Skeletal muscle satellite cell (primary cell): Measurements from ENCODE around the gene SH2D1B.
"Not testable (repeated sequence)": the region's sequence is repeated elsewhere in the genome, so short reads cannot be mapped to it uniquely, and the experiment has no call there.

Source experiments
- H3K27me3 ChIP-seq: 2 replicates; pipeline ENCODE4 v1.7.0; 2013; ENCODE audit warnings: low read length; ENCODE audit not compliant: control insufficient read depth, insufficient read depth
- H3K36me3 ChIP-seq: 2 replicates; pipeline ENCODE4 v1.7.0; 2013; ENCODE audit warnings: mild to moderate bottlenecking, control low read depth, low read length; ENCODE audit not compliant: insufficient read depth
- H3K4me1 ChIP-seq: 2 replicates; pipeline ENCODE4 v1.7.0; 2013; ENCODE audit warnings: low read length; ENCODE audit not compliant: control insufficient read depth, insufficient read depth
- H3K4me2 ChIP-seq: 2 replicates; pipeline ENCODE4 v1.7.0; 2013; ENCODE audit warnings: mild to moderate bottlenecking, low read length
- H3K4me3 ChIP-seq: 2 replicates; pipeline ENCODE4 v1.7.0; 2013; ENCODE audit warnings: low read length
- H3K9ac ChIP-seq: 2 replicates; pipeline ENCODE4 v1.7.0; 2013; ENCODE audit warnings: mild to moderate bottlenecking, low read depth, low read length, moderate library complexity
- H3K9me3 ChIP-seq: replicated peaks from 2 replicates; pipeline ENCODE4 v1.7.0; 2013; ENCODE audit warnings: mild to moderate bottlenecking, control low read depth, low read length

The SH2D1B gene

DNA sequence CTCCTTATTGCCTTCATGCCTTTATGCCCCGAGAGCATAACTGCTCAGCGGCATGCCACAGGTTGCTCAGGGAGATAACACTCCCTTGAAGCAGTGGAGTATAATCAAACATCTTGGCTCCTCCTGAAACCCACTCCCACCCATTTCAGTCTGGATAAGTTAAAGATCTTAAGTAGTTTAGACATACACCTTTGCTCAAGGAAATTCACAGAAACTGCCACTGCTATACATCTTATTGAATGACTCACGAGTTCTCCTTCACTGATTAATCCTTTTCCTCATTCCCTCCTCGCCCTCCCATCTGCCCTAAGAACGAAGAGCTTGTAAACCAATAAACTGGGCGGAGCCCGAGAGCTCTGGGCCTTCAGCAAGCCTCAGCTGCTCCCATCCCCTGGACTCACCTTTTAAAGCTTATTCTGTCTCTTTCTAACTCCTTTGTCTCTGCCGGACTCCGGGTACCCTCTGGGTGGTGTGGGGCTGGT lies 7.6 kb upstream of the SH2D1B start:
- not testable (repeated sequence) for H3K4me2 ChIP-seq, H3K36me3 ChIP-seq, H3K4me1 ChIP-seq, H3K27me3 ChIP-seq, H3K9ac ChIP-seq, H3K9me3 ChIP-seq, H3K4me3 ChIP-seq

DNA sequence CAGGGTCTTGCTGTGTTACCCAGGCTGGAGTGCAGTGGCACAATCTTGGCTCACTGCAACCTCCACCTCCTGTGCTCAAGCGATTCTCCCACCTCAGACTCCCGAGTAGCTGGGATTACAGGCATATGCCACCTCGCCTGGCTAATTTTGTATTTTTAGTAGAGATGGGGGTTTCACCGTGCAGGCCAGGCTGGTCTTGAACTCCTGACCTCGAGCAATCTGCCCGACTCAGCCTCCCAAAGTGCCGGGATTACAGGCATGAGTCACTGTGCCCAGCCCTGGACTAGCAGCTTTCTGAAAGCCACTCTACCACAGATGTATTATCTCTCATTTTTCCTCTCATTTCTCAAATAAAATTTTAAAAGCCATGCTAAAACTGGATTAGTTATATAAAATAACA lies 6.6 kb upstream of the SH2D1B start:
- not testable (repeated sequence) for H3K4me2 ChIP-seq, H3K4me3 ChIP-seq, H3K9ac ChIP-seq, H3K9me3 ChIP-seq, H3K36me3 ChIP-seq, H3K4me1 ChIP-seq, H3K27me3 ChIP-seq

DNA sequence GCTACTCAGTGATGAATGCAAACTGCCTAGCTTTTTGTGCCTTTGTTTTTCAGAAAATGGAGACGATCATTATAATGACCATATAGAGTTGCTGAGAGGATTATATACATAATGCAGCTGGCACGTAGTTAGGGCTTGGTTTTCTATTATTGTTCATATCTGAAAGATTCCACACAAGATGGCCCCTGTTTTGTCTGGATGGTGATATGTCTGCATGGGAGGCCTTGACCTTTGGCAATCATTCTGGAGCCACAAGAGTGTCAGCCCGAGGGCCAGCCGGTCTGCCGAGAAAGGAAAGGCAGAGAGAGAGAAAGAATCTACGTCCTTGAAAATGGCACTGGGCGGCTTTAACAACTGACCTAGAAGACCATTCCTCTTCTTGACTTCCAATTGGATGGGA lies 5.7 kb upstream of the SH2D1B start:
- Histone ChIP-seq H3K4me3 (no peak overlapping the region), H3K27me3 (no peaks in the 10 kb centered on the region), H3K4me1 (peaks cover 4% of the 10 kb centered on the region), H3K36me3 (no peaks in the 10 kb centered on the region), H3K9ac (no peak overlapping the region), H3K4me2 (no peak overlapping the region), H3K9me3 (no peaks in the 10 kb centered on the region)

DNA sequence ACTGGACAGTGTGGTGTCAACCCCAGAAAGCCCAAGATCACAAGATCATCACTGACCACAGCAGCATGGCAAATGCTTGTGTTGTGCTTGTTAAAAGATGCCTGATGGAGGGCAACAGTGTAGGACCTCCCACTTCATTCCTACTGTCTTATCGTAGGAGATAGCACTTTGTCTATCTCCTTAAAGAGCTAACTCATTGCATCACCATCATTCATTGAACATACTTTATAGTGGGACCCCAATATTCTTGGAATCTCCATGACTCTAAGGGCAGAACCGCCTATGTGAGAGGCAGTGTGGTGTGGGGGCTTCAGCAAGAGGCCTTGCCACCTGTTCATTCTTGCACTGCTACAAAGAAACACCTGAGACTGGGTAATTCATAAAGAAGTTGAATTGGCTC lies 5.0 kb upstream of the SH2D1B start:
- Histone ChIP-seq H3K27me3 (no peaks in the 10 kb centered on the region), H3K36me3 (no peaks in the 10 kb centered on the region), H3K4me1 (peaks cover 4% of the 10 kb centered on the region), H3K4me2 (no peak overlapping the region), H3K4me3 (no peak overlapping the region), H3K9me3 (no peaks in the 10 kb centered on the region), H3K9ac (no peak overlapping the region)

DNA sequence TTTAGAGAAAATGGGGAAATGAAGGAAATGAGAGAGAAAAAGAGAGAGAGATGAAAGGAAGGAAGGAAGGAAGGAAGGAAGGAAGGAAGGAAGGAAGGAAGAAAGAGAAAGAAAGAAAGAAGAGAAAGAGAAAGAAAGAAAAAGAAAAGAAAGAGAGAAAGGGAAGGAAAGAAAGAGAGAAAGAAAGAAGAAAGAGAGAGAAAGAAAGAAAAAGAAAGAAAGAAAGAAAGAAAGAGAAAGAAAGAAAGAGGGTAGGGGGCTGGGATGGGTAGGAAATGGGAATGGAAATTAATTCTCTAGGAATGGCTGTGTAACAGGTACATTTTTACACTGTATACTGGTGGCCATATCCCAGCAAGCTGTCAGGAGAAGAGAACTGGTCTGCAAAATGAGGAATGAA lies 4.3 kb upstream of the SH2D1B start:
- Histone ChIP-seq H3K4me2 (no peak overlapping the region), H3K4me1 (peaks cover 4% of the 10 kb centered on the region), H3K9me3 (no peaks in the 10 kb centered on the region), H3K27me3 (no peaks in the 10 kb centered on the region), H3K9ac (no peak overlapping the region), H3K36me3 (no peaks in the 10 kb centered on the region), H3K4me3 (no peak overlapping the region)

DNA sequence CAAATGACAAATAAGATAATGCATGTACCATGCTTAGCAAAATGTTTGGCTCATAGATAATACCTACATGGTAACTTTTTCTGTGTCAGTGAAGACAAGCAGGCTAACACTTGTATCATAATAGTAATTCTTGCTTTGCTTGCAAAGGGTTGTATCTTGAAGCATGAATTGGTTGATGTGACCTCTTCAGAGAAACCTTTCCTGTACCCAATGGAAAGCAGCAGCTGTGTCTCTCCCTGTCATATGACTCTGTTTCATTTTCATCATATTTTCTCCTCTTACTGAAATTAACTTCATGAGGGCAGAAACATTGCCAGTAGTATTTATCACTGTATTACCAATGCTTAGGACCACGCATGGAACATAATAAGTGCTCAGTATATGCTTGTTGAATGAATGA lies 4.4 kb downstream of the SH2D1B start:
- no peak overlapping the region for H3K4me3 ChIP-seq
- H3K9ac ChIP-seq: no peak overlapping the region
- H3K36me3 ChIP-seq: no peaks in the 10 kb centered on the region
- no peaks in the 10 kb centered on the region for H3K9me3 ChIP-seq
- H3K4me1 ChIP-seq: peaks cover 32% of the 10 kb centered on the region
- H3K27me3 ChIP-seq: no peaks in the 10 kb centered on the region
- H3K4me2 ChIP-seq: no peak overlapping the region

DNA sequence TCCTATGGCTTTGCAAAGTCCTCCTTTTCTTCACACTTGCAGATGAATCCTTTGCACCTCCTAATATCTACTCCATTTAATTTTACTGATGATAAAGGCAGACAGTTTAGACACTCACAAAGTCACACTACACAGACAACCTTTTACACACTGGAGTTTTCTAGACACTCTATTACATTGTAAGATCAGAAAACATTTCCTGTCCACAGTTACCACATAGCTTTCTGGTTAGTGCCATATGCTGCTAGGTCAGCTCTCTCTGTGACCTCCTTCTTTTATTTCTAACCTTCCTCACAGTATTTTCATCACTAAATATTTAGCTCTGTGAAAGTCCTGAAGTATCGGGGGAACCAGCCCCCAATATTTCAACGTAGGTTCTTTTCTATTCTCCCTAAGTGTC lies 5.1 kb downstream of the SH2D1B start:
- no peak overlapping the region for H3K4me3 ChIP-seq
- H3K4me1 ChIP-seq: peaks cover 32% of the 10 kb centered on the region
- no peak overlapping the region for H3K4me2 ChIP-seq
- no peaks in the 10 kb centered on the region for H3K9me3 ChIP-seq
- H3K9ac ChIP-seq: no peak overlapping the region
- H3K27me3 ChIP-seq: no peaks in the 10 kb centered on the region
- no peaks in the 10 kb centered on the region for H3K36me3 ChIP-seq

DNA sequence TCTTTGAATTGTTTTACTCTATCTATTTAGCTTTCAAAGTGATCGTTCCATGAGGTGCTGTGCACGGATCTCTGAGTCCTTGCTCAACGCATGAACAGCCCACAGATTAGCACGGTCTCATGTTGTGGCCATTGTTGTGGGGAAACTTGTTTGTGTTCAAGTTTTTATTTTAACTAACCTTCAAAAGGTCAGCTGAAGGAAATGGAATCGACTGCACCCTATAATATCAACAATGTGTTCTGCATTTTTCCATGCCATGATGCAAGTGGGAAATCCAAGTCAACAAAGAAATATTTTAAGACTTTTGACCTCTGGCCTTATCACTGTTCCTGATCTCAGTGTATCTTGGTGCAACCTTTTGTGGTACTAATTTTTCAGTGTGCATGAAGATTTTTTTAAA lies 6.1 kb downstream of the SH2D1B start:
- Histone ChIP-seq H3K36me3 (no peaks in the 10 kb centered on the region), H3K4me3 (no peak overlapping the region), H3K9me3 (no peaks in the 10 kb centered on the region), H3K27me3 (no peaks in the 10 kb centered on the region), H3K4me1 (peaks cover 32% of the 10 kb centered on the region), H3K4me2 (peak overlapping the region; percentile 26), H3K9ac (no peak overlapping the region)

DNA sequence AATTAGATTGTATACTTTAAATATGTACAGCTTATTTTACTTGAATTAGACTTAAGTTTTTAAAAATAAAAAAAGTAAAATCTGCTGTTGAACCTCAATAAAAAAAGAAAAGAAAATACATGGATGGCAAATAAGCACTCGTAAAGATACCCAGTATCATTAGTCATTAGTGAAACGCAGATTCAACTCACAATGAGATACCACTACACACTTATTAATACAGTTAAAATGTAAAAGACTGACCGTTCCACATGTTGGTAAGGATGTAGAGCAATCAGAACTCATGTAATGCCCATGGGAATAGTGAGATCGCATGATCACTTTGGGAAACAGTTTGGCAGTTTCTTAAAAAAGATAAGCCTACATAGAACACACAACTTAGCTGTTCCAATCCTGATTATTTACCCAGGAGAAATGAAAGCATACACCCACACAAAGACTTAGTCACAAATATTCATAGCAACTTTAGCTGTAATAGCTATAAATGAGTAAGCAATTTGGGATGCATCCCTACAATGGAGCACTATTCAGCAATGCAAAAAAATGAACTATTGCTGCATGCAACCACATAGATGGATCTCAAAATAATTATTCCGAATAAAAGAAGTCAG lies 7.3 kb downstream of the SH2D1B start:
- H3K9ac ChIP-seq: peak overlapping the region; percentile 30
- no peaks in the 10 kb centered on the region for H3K36me3 ChIP-seq
- peaks cover 32% of the 10 kb centered on the region for H3K4me1 ChIP-seq
- H3K9me3 ChIP-seq: no peaks in the 10 kb centered on the region
- H3K4me2 ChIP-seq: peak overlapping the region; percentile 75
- peak overlapping the region; percentile 56 for H3K4me3 ChIP-seq
- no peaks in the 10 kb centered on the region for H3K27me3 ChIP-seq

DNA sequence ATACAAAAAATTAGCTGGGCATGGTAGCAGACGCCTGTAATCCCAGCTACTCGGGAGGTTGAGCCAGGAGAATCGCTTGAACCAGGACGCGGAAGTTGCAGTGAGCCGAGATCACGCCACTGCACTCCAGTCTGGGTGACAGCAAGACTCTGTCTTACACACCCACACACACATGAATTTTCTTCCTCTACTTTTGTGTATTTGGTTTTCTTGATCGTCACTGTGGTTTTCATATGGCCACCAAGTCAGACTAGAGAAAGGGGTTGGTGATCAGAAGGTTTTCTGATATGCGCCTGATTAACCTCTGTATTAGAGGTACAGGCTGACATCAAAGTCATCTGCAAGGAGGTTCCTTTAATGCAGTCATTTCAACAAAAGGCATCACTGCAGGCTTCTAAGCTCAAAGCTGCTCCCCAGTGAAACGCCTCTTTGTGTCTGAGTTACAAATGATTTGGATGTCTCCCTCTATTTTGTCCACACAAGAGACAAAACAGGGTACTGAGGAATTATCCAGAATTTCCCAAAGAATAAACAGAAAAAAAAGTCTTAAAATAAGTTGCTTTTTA lies 11.1 kb downstream of the SH2D1B start:
- peaks cover 18% of the 10 kb centered on the region for H3K27me3 ChIP-seq
- no peak overlapping the region for H3K4me2 ChIP-seq
- H3K4me3 ChIP-seq: no peak overlapping the region
- peaks cover 24% of the 10 kb centered on the region for H3K4me1 ChIP-seq
- H3K36me3 ChIP-seq: no peaks in the 10 kb centered on the region
- no peaks in the 10 kb centered on the region for H3K9me3 ChIP-seq
- no peak overlapping the region for H3K9ac ChIP-seq

DNA sequence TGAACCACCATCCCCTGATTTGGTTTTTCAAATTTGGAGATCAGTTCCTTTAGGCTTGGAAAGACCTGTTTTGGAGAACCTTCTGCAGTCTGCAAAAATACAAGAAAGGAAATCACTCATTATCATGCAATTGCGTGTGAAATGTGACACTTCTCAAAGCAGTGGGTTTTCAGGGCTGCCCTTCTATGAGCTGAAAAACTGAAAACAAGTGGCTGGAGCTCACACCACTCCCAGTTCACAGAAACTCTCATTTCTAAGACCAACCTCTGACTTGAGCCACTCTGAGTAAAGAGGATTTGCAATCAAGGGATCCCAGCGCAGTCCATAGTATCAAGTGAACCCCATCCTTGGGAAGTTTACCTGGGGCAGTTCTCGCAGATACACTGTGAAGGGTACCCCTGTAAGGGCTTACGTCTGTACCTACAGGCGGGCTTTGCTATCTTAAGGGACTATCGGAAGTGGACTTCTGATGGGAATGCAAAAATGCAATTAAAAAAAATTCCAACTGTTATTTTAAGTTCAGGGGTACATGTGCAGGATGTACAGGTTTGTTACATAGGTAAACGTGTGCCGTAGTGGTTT lies 12.8 kb downstream of the SH2D1B start:
- Histone ChIP-seq H3K4me2 (no peak overlapping the region), H3K36me3 (no peaks in the 10 kb centered on the region), H3K4me1 (peaks cover 10% of the 10 kb centered on the region), H3K27me3 (peaks cover 18% of the 10 kb centered on the region), H3K9me3 (no peaks in the 10 kb centered on the region), H3K9ac (no peak overlapping the region), H3K4me3 (no peak overlapping the region)

DNA sequence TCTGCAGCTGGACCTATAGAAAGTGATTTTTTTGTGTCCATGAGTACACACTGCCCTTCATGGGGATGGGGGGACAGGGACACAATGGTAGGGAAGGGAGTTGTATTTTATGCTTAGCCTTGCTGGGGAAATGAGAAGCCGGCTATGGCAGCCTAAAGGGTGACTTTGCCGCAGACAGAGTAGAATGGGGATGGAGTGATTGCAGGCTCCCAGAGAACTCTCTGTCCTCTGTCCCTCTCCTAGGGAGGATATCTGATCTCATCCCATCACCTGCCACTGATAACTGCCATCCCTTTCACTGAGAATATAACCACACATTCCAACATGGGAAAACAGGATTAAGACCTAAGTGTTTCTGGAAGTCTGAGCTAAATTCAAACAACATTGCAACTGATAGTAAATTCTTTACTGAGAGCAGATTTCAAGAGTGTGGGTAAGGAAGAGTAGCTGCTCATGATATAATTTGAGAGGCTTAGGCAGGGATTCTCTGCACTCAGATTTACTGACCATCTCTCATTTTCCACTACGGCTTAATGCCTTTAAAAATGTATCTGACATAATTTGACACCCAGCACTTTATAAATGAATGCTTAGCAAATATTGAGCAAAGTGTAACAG lies 13.9 kb downstream of the SH2D1B start:
- H3K9ac ChIP-seq: no peak overlapping the region
- peaks cover 18% of the 10 kb centered on the region for H3K27me3 ChIP-seq
- H3K4me1 ChIP-seq: peaks cover 4% of the 10 kb centered on the region
- H3K4me2 ChIP-seq: no peak overlapping the region
- no peaks in the 10 kb centered on the region for H3K9me3 ChIP-seq
- no peak overlapping the region for H3K4me3 ChIP-seq
- no peaks in the 10 kb centered on the region for H3K36me3 ChIP-seq
